CD4-positive, alpha-beta T cell (primary cell): Measurements from ENCODE around the gene PGAP1. TPM values are rescaled to one million over a fixed set of nuclear protein-coding genes. Genes with fewer than 3 reads are reported as not detected.

Source experiments
- ATAC-seq: fragments of 200-7000 bp; cut with Tn5 transposase; one replicate; pipeline ENCODE4 v1.10.0; 2022; ENCODE audit warnings: mild to moderate bottlenecking; ENCODE audit not compliant: poor library complexity
- CTCF ChIA-PET: fragments of 350-600 bp; sonication (Branson Sonifier 250); formaldehyde crosslinking; loops from one replicate; lab custom pipeline; 2021; ENCODE audit warnings: antibody characterized with exemption, inconsistent platforms; lab: Charles Lee
- POLR2A ChIA-PET: fragments of 350-600 bp; sonication (Branson Sonifier 250); formaldehyde crosslinking; loops from one replicate; lab custom pipeline; 2021; ENCODE audit warnings: antibody characterized with exemption, inconsistent platforms; lab: Charles Lee
- DNase-seq, 14 experiments: peaks; one replicate each; pipeline ENCODE4 v3.0.0-alpha.2; 2013 to 2020; ENCODE audit warnings: mixed read lengths in 2 of 14
- H3K27ac ChIP-seq, 2 donors: one replicate each; pipeline versions ENCODE4 v1.5.1 to v1.7.0; 2013; ENCODE audit warnings: low read length in 2 of 2, low read depth in 1 of 2, mild to moderate bottlenecking in 1 of 2
- H3K27me3 ChIP-seq, 2 experiments: 1 replicate in 1 of 2; 2 replicates in 1 of 2; pipeline versions ENCODE4 v1.6.1 to v1.7.0; 2013; ENCODE audit warnings: low read length in 2 of 2, control low read depth in 1 of 2, mild to moderate bottlenecking in 1 of 2, moderate library complexity in 1 of 2; ENCODE audit not compliant: insufficient read depth in 2 of 2, control insufficient read depth in 1 of 2
- H3K36me3 ChIP-seq: one replicate; pipeline ENCODE4 v1.6.1; 2013; ENCODE audit warnings: low read length, control low read depth; ENCODE audit not compliant: insufficient read depth
- H3K4me1 ChIP-seq: one replicate; pipeline ENCODE4 v1.6.1; 2013; ENCODE audit warnings: low read length, control low read depth; ENCODE audit not compliant: insufficient read depth
- H3K4me3 ChIP-seq: one replicate; pipeline ENCODE4 v1.5.1; 2013; ENCODE audit warnings: mild to moderate bottlenecking, low read length, moderate library complexity
- H3K9me3 ChIP-seq, 2 experiments: 1 replicate in 1 of 2; 2 replicates in 1 of 2; pipeline versions ENCODE4 v1.6.1 to v1.7.0; 2013; ENCODE audit warnings: low read length in 2 of 2, mild to moderate bottlenecking in 2 of 2, control low read depth in 1 of 2, moderate library complexity in 1 of 2; ENCODE audit not compliant: control insufficient read depth in 1 of 2, insufficient read depth in 1 of 2
- H3K27ac Mint-ChIP-seq: one replicate; pipeline ENCODE4 v1.8.0; 2020; ENCODE audit warnings: mixed read lengths
- H3K27me3 Mint-ChIP-seq: one replicate; pipeline ENCODE4 v1.8.0; 2021; ENCODE audit warnings: mixed read lengths
- H3K36me3 Mint-ChIP-seq: one replicate; pipeline ENCODE4 v1.8.0; 2021; ENCODE audit warnings: low read depth, mixed read lengths
- H3K4me1 Mint-ChIP-seq: one replicate; pipeline ENCODE4 v1.8.0; 2021; ENCODE audit warnings: low read depth, mixed read lengths
- H3K4me3 Mint-ChIP-seq: one replicate; pipeline ENCODE4 v1.8.0; 2020; ENCODE audit warnings: mild to moderate bottlenecking, mixed read lengths
- H3K9me3 Mint-ChIP-seq: one replicate; pipeline ENCODE4 v1.8.0; 2020; ENCODE audit warnings: mixed read lengths
- intact Hi-C, 2 experiments: fragments of 100-400 bp; cut with DNase I in 1 of 2; cut with micrococcal nuclease in 1 of 2; formaldehyde crosslinking; loops; one replicate each; pipeline versions ENCODE4 v1.15.1 to v1.9.0; 2023 to 2025; cut with DNase I, micrococcal nuclease
- total RNA-seq, 174 experiments: library from RNA in 2 of 174; stranded (reverse) in 2 of 174; gene quantifications; one replicate each; pipeline ENCODE4 v1.2.3 and lab custom pipeline; 2021 to 2026
- TF ChIP-seq, protein P1 (sequence below): fragments of 200-600 bp; IDR thresholded peaks from one replicate; pipeline ENCODE4 v1.8.0; 2022; ENCODE audit warnings: antibody characterized with exemption, mild to moderate bottlenecking

The PGAP1 gene
- total RNA-seq, 2 experiments from 2014 or later: 10.3 to 11.3 TPM

DNA sequence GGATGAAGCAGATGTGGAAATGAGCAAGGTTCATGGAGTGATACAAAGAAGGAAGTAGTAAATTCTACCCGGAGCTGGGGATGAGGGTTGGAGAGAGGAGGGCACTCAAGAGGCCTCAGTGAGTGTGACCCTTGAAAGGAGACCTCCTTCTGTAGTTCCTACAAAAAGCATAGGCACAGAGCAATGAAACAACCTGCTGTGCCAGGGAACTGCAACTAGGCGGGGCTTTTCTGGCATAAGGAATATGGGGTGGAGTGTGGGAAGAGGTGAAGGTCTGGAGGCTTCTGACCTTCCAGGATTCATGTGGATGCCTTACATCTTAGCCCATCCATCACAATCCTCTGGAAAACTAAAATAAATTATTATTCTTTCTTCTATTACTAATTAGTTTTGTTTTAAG, 25.5 kb upstream of the PGAP1 start:
- H3K27ac ChIP-seq: no peak overlapping the region
- H3K27me3 ChIP-seq: no peaks in the 10 kb centered on the region
- TF ChIP-seq, protein P1, sequence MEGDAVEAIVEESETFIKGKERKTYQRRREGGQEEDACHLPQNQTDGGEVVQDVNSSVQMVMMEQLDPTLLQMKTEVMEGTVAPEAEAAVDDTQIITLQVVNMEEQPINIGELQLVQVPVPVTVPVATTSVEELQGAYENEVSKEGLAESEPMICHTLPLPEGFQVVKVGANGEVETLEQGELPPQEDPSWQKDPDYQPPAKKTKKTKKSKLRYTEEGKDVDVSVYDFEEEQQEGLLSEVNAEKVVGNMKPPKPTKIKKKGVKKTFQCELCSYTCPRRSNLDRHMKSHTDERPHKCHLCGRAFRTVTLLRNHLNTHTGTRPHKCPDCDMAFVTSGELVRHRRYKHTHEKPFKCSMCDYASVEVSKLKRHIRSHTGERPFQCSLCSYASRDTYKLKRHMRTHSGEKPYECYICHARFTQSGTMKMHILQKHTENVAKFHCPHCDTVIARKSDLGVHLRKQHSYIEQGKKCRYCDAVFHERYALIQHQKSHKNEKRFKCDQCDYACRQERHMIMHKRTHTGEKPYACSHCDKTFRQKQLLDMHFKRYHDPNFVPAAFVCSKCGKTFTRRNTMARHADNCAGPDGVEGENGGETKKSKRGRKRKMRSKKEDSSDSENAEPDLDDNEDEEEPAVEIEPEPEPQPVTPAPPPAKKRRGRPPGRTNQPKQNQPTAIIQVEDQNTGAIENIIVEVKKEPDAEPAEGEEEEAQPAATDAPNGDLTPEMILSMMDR: no peak
- Mint-ChIP-seq H3K4me3 (no peak overlapping the region), H3K4me1 (no peaks in the 10 kb centered on the region), H3K27ac (no peak overlapping the region), H3K27me3 (no peaks in the 10 kb centered on the region), H3K9me3 (no peaks in the 10 kb centered on the region), H3K36me3 (no peaks in the 10 kb centered on the region)
- H3K4me1 ChIP-seq: no peaks in the 10 kb centered on the region
- no peaks in the 10 kb centered on the region for H3K9me3 ChIP-seq
- intact Hi-C loops: no loop called here
- ChIA-PET POLR2A (interaction anchor here (1.0 kb wide), 1 partner anchor 24 kb away, joined by 3 read pairs; no protein-coding TSS in a partner anchor), CTCF (no interaction called here)
- H3K4me3 ChIP-seq: no peak overlapping the region
- ATAC-seq (no peak), DNase-seq (no peak)
- H3K36me3 ChIP-seq: no peaks in the 10 kb centered on the region

GRCh38 chr2:196949116-196949515, 22.6 kb upstream of the PGAP1 start:
- Mint-ChIP-seq H3K9me3 (no peaks in the 10 kb centered on the region), H3K4me1 (no peaks in the 10 kb centered on the region), H3K27ac (no peak overlapping the region), H3K4me3 (no peak overlapping the region), H3K36me3 (no peaks in the 10 kb centered on the region), H3K27me3 (no peaks in the 10 kb centered on the region)
- TF ChIP-seq, protein P1: no peak
- H3K27ac ChIP-seq: no peak overlapping the region
- no peaks in the 10 kb centered on the region for H3K4me1 ChIP-seq
- POLR2A ChIA-PET: no interaction called here
- intact Hi-C loops: no loop called here
- DNase-seq (no peak), ATAC-seq (no peak)
- H3K9me3 ChIP-seq: no peaks in the 10 kb centered on the region
- no peaks in the 10 kb centered on the region for H3K36me3 ChIP-seq
- H3K27me3 ChIP-seq: no peaks in the 10 kb centered on the region
- H3K4me3 ChIP-seq: no peak overlapping the region
- CTCF ChIA-PET: no interaction called here

- H3K4me3 ChIP-seq: no peak overlapping the region
- no peak overlapping the region for H3K4me3 Mint-ChIP-seq
- no peak overlapping the region for H3K27ac Mint-ChIP-seq
- POLR2A ChIA-PET: no interaction called here
- intact Hi-C loops: no loop called here
- ATAC-seq (no peak), DNase-seq (no peak)
- TF ChIP-seq, protein P1: no peak
- no peak overlapping the region for H3K27ac ChIP-seq
- CTCF ChIA-PET: no interaction called here
- no peaks in the 10 kb centered on the region for H3K36me3 ChIP-seq
- H3K4me1 ChIP-seq: no peaks in the 10 kb centered on the region
- no peaks in the 10 kb centered on the region for H3K27me3 Mint-ChIP-seq
- no peaks in the 10 kb centered on the region for H3K27me3 ChIP-seq
- no peaks in the 10 kb centered on the region for H3K9me3 Mint-ChIP-seq
- H3K36me3 Mint-ChIP-seq: no peaks in the 10 kb centered on the region
- H3K4me1 Mint-ChIP-seq: no peaks in the 10 kb centered on the region
- no peaks in the 10 kb centered on the region for H3K9me3 ChIP-seq
Measured at GRCh38 chr2:196944570-196944969, 18.1 kb upstream of the PGAP1 start.
